HepG2 (cell line): ENCODE data around the gene VPS54. TPM values are rescaled to one million over a fixed set of nuclear protein-coding genes. Genes with fewer than 3 reads are reported as not detected.
"Not testable (repeated sequence)": the region's sequence is repeated elsewhere in the genome, so short reads cannot be mapped to it uniquely, and the experiment has no call there.

Experiments used
- EP300 ChIP-seq, 3 experiments: sonication (generic) in 1 of 3; formaldehyde crosslinking in 1 of 3; IDR thresholded peaks; 2 replicates each; pipeline versions ENCODE4 v1.5.1 to v1.6.1; 2011 to 2020; ENCODE audit warnings: low read depth in 2 of 3, low read length in 2 of 3, borderline replicate concordance in 1 of 3, improper control_type of control experiment in 1 of 3, mild to moderate bottlenecking in 1 of 3, missing genetic modification reagents in 1 of 3, moderate library complexity in 1 of 3
- HOXA3 ChIP-seq: sonication (generic); formaldehyde crosslinking; IDR thresholded peaks from 2 replicates; pipeline ENCODE4 v1.5.0; 2020; ENCODE audit warnings: missing genetic modification reagents
- PATZ1 ChIP-seq: sonication (generic); formaldehyde crosslinking; IDR thresholded peaks from 2 replicates; pipeline ENCODE4 v1.4.0; 2020; ENCODE audit warnings: missing genetic modification reagents
- SALL1 ChIP-seq: sonication (generic); formaldehyde crosslinking; IDR thresholded peaks from 2 replicates; pipeline ENCODE4 v1.8.0; 2022; ENCODE audit warnings: mild to moderate bottlenecking, missing genetic modification reagents
- TFE3 ChIP-seq: IDR thresholded peaks from 2 replicates; pipeline ENCODE4 v1.6.1; 2016
- YY1 ChIP-seq: IDR thresholded peaks from 2 replicates; pipeline ENCODE4 v1.6.1; 2011; ENCODE audit warnings: low read length, low read depth, moderate library complexity, mild to moderate bottlenecking; ENCODE audit not compliant: insufficient read depth, insufficient replicate concordance
- ZFY ChIP-seq: sonication (generic); formaldehyde crosslinking; IDR thresholded peaks from 2 replicates; pipeline ENCODE4 v1.4.0; 2020; ENCODE audit warnings: missing genetic modification reagents
- polyA plus RNA-seq, 8 experiments: library from polyadenylated mRNA; depleted of rRNA in 3 of 8; stranded (reverse) in 7 of 8; unstranded in 1 of 8; fragments of >200 nt; fragmentation: Illumina TruSeq in 4 of 8; extraction: Trizol in 4 of 8; gene quantifications; 2 replicates each; pipeline versions ENCODE4 v1.2.1 to v1.2.3, GENCODE V29; 2011 to 2016; ENCODE audit warnings: low read depth in 4 of 8, missing spikeins in 1 of 8, mixed read lengths in 1 of 8; ENCODE audit not compliant: insufficient read depth in 1 of 8
- total RNA-seq, 5 experiments: library from RNA; depleted of rRNA; stranded (reverse); fragments of >200 nt; fragmentation: Illumina TruSeq; extraction: Trizol; gene quantifications; 2 replicates each; pipeline ENCODE4 v1.2.3, GENCODE V29; 2016; ENCODE audit warnings: low read depth in 1 of 5
- TF ChIP-seq, protein P1 (sequence below), 2 experiments: sonication (generic) in 1 of 2; formaldehyde crosslinking in 1 of 2; IDR thresholded peaks; 2 replicates each; pipeline versions ENCODE4 v1.4.0 to v1.6.1; 2016 to 2020; ENCODE audit warnings: borderline replicate concordance in 1 of 2, low read depth in 1 of 2, mild to moderate bottlenecking in 1 of 2, missing genetic modification reagents in 1 of 2

The VPS54 gene
- total and polyA plus RNA-seq, 2 of the 13 experiments (the other 11 are each of a cell fraction or from before 2014, with no cell fraction given) = 64.7 to 77.5 TPM

DNA sequence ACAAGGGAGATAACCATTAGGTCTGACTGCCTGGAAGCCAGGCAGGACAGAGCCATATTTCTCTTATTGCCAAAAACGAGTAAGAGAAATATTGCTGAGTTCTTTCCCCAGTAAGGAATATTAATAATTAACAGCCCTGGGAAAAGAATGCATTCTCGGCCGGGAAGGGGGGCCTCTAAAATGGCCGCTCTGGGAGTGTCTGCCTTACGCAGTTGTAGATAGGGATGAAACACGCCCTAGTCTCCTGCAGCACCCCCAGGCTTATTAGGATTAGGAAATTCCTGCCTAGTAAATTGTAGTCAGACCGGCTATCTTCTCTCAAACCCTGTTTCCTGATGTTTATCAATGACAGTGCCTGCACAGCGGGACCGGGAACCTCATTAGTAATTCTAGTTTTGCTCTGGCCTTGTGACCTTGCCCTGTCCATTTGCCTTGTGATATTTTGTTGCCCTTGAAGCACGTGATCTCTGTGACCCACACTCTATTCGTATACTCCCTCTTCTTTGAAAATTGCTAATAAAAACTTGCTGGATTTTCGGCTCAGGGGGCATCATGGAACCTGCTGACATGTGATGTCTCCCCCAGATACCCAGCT lies 30.3 kb downstream of the VPS54 start (continued):
- TF ChIP-seq PATZ1 (CRISPR knock-in tag) = 0 out of 2 replicates have a peak, but pooled peaks have one; percentile 25
- TF ChIP-seq TFE3 (CRISPR knock-in tag) = peak; percentile 59; the same call in 1 of the 2 replicates
- 0 out of 2 replicates have a peak, but pooled peaks have one; percentile 18 for TF ChIP-seq ZFY (CRISPR knock-in tag)
- peak; percentile 59 for TF ChIP-seq YY1
- peak; percentile 42 for TF ChIP-seq SALL1
- TF ChIP-seq, protein P1, sequence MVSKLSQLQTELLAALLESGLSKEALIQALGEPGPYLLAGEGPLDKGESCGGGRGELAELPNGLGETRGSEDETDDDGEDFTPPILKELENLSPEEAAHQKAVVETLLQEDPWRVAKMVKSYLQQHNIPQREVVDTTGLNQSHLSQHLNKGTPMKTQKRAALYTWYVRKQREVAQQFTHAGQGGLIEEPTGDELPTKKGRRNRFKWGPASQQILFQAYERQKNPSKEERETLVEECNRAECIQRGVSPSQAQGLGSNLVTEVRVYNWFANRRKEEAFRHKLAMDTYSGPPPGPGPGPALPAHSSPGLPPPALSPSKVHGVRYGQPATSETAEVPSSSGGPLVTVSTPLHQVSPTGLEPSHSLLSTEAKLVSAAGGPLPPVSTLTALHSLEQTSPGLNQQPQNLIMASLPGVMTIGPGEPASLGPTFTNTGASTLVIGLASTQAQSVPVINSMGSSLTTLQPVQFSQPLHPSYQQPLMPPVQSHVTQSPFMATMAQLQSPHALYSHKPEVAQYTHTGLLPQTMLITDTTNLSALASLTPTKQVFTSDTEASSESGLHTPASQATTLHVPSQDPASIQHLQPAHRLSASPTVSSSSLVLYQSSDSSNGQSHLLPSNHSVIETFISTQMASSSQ (IDR thresholded peaks at IDR 0.05; ENCODE audit: low read depth) = peak; percentile 66; the same call in 1 of the 2 replicates
- TF ChIP-seq, protein P1 (CRISPR knock-in tag; IDR thresholded peaks at IDR 0.05; ENCODE audit: borderline replicate concordance) = peak; percentile 53; the same call in 1 of the 2 replicates
- peak; percentile 69 for TF ChIP-seq HOXA3 (CRISPR knock-in tag)
- TF ChIP-seq EP300 (IDR thresholded peaks at IDR 0.05; ENCODE audit: low read depth in 2 of 2, low read length in 2 of 2) = not testable (repeated sequence)
- TF ChIP-seq EP300 (CRISPR knock-in tag; IDR thresholded peaks at IDR 0.05; ENCODE audit: borderline replicate concordance) = peak; percentile 29; the same call in 1 of the 2 replicates
